CD4-positive, CD25-positive, alpha-beta regulatory T cell (primary cell): ENCODE measurements around the gene ZBTB33. TPM values are rescaled to one million over a fixed set of nuclear protein-coding genes. Genes with fewer than 3 reads are reported as not detected.

Experiments used
- ATAC-seq, 2 donors: fragments of 150-1000 bp; cut with Tn5 transposase; one replicate each; pipeline ENCODE4 v1.10.0; 2021; ENCODE audit warnings: low read depth in 2 of 2, moderate number of reproducible peaks in 2 of 2, moderate library complexity in 1 of 2
- DNase-seq, 3 donors: peaks; one replicate each; pipeline versions ENCODE4 v3.0.0 to v3.0.0-alpha.2; 2012 to 2022; ENCODE audit warnings: mixed read lengths in 1 of 3
- H3K27ac ChIP-seq: one replicate; pipeline ENCODE4 v1.7.0; 2013; ENCODE audit warnings: mild to moderate bottlenecking, low read length; ENCODE audit not compliant: insufficient read depth, poor library complexity, severe bottlenecking
- H3K27me3 ChIP-seq: one replicate; pipeline ENCODE4 v1.7.0; 2013; ENCODE audit warnings: low read length; ENCODE audit not compliant: control insufficient read depth, insufficient read depth
- H3K36me3 ChIP-seq: one replicate; pipeline ENCODE4 v1.7.0; 2013; ENCODE audit warnings: mild to moderate bottlenecking, low read length, moderate library complexity; ENCODE audit not compliant: control insufficient read depth, insufficient read depth
- H3K4me1 ChIP-seq: 2 replicates; pipeline ENCODE4 v1.7.0; 2013; ENCODE audit warnings: mild to moderate bottlenecking, low read length; ENCODE audit not compliant: insufficient read depth, control insufficient read depth, poor library complexity, severe bottlenecking
- H3K4me3 ChIP-seq: one replicate; pipeline ENCODE4 v1.7.0; 2013; ENCODE audit warnings: low read depth, mild to moderate bottlenecking, low read length, moderate library complexity
- H3K9me3 ChIP-seq, 2 experiments: 1 replicate in 1 of 2; 2 replicates in 1 of 2; pipeline ENCODE4 v1.7.0; 2013; ENCODE audit warnings: low read length in 2 of 2, mild to moderate bottlenecking in 1 of 2, moderate library complexity in 1 of 2; ENCODE audit not compliant: control insufficient read depth in 2 of 2
- H3K27ac Mint-ChIP-seq, 3 donors: one replicate each; pipeline ENCODE4 v1.8.0; 2020 to 2022; ENCODE audit warnings: mild to moderate bottlenecking in 3 of 3, mixed read lengths in 3 of 3, moderate library complexity in 2 of 3
- H3K27me3 Mint-ChIP-seq: one replicate; pipeline ENCODE4 v1.8.0; 2022; ENCODE audit warnings: mild to moderate bottlenecking, mixed read lengths
- H3K36me3 Mint-ChIP-seq: one replicate; pipeline ENCODE4 v1.8.0; 2020; ENCODE audit warnings: mixed read lengths
- H3K4me1 Mint-ChIP-seq, 4 donors: one replicate each; pipeline ENCODE4 v1.8.0; 2020 to 2022; ENCODE audit warnings: mixed read lengths in 4 of 4, mild to moderate bottlenecking in 1 of 4
- H3K4me3 Mint-ChIP-seq, 4 donors: one replicate each; pipeline ENCODE4 v1.8.0; 2020 to 2022; ENCODE audit warnings: mild to moderate bottlenecking in 4 of 4, mixed read lengths in 4 of 4, moderate library complexity in 3 of 4
- H3K9me3 Mint-ChIP-seq, 7 donors: one replicate each; pipeline ENCODE4 v1.8.0; 2020 to 2022; ENCODE audit warnings: mixed read lengths in 7 of 7, mild to moderate bottlenecking in 3 of 7, moderate library complexity in 2 of 7
- polyA plus RNA-seq, 4 donors: library from polyadenylated mRNA; unstranded; fragments of 300-500 nt; fragmentation: Illumina TruSeq; gene quantifications; one replicate each; pipeline ENCODE4 v1.2.3, GENCODE V29; 2021
- total RNA-seq: library from RNA; stranded (reverse); gene quantifications from one replicate; pipeline ENCODE4 v1.2.3, GENCODE V29; 2022

ZBTB33 gene
- total and polyA plus RNA-seq, 5 donors from 2014 or later, result 10.5 to 24.5 (median 16.3) TPM

DNA sequence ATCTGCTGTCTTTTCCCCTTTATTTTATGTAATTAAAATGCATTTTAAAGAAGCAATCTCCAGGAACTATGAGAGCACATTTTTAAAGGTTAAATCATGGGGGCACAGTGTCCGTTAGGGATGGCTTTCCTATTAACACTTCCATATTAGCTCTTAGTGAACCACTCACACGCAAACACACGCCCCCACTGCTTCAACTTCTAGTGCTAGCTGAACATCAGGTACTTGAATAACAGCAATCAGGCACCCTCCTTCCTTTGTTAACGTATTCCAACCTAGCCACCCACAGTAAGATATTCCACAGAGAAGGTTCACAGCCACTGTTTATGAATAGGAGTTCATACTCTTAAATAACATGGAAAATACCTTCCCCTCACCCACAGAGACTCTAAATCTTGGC lies 51.3 kb downstream of the ZBTB33 start:
- Mint-ChIP-seq H3K27ac (peak overlapping the region in 2 of 3 donors; percentile 32 to 37), H3K27me3 (peaks cover 5% of the 10 kb centered on the region), H3K36me3 (no peaks in the 10 kb centered on the region), H3K9me3 (peaks cover 0 to 2% (median 0%) of the 10 kb centered on the region in 7 donors), H3K4me1 (peaks cover 0 to 13% (median 9%) of the 10 kb centered on the region in 4 donors), H3K4me3 (peak overlapping the region in 1 of 4 donors; percentile 2)
- Histone ChIP-seq H3K4me3 (no peak overlapping the region), H3K27ac (no peak overlapping the region), H3K27me3 (no peaks in the 10 kb centered on the region), H3K36me3 (no peaks in the 10 kb centered on the region), H3K4me1 (peaks cover 15% of the 10 kb centered on the region), H3K9me3 (no peaks in the 10 kb centered on the region)
- ATAC-seq, result no peak
- peak in 1 of 3 donors; percentile 4 for DNase-seq

DNA sequence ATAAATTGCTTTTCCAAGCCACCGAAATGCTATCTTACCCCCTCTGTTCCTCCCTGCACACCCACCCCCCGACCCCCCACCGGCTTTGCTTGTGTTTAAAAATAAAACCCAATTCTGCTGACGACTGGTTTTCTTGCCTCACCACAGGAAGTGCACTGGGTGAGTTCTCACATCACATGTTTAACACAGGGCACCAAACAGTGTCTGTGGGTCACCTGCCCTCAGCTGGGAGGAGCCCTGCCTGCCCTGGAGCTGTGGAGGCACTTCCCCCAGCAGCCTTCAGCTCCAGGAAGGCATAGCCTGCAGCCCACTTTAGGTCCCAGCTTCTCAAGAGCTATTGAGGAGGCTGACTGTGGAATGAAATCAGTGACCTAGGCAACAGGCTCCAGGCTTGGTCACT lies 51.8 kb downstream of the ZBTB33 start:
- Mint-ChIP-seq H3K27me3 (peaks cover 10% of the 10 kb centered on the region), H3K4me1 (peaks cover 0 to 13% (median 9%) of the 10 kb centered on the region in 4 donors), H3K36me3 (no peaks in the 10 kb centered on the region), H3K27ac (peak overlapping the region in 1 of 3 donors; percentile 37), H3K4me3 (peak overlapping the region in 2 of 4 donors; percentile 2 to 51), H3K9me3 (peaks cover 0 to 2% (median 0%) of the 10 kb centered on the region in 7 donors)
- Histone ChIP-seq H3K9me3 (no peaks in the 10 kb centered on the region), H3K27ac (no peak overlapping the region), H3K36me3 (no peaks in the 10 kb centered on the region), H3K4me3 (no peak overlapping the region), H3K4me1 (peaks cover 15% of the 10 kb centered on the region), H3K27me3 (no peaks in the 10 kb centered on the region)
- peak in 2 of 3 donors; percentile 21 to 81 for DNase-seq
- ATAC-seq, result peak; percentile 86 to 100

DNA sequence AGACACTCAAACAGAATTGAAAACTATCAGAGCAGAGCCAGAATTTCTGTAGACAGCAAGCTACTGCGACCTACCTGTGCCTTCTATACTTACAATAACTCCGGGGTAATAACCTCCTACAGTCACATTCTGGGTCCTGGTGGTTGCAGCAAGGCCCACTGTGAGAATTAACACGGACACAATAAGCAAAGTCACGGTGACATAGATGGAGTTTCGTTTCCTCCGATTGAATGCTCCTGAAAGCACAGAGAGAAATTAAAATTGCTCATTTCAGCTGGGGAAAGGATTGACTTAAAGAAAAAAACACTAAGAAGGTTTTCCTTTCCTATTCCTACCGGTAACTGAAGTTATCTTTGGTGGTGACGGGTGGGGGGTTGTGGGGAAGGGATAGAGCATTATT lies 53.6 kb downstream of the ZBTB33 start:
- Histone ChIP-seq H3K9me3 (no peaks in the 10 kb centered on the region), H3K4me1 (peaks cover 19% of the 10 kb centered on the region), H3K4me3 (no peak overlapping the region), H3K36me3 (no peaks in the 10 kb centered on the region), H3K27me3 (peaks cover 3% of the 10 kb centered on the region), H3K27ac (no peak overlapping the region)
- ATAC-seq (no peak), DNase-seq (no peak)
- peaks cover 0 to 17% (median 10%) of the 10 kb centered on the region in 4 donors for H3K4me1 Mint-ChIP-seq
- H3K27ac Mint-ChIP-seq, result no peak overlapping the region
- no peaks in the 10 kb centered on the region for H3K36me3 Mint-ChIP-seq
- H3K4me3 Mint-ChIP-seq, result no peak overlapping the region
- peaks cover 0 to 2% (median 0%) of the 10 kb centered on the region in 7 donors for H3K9me3 Mint-ChIP-seq
- H3K27me3 Mint-ChIP-seq, result peaks cover 28% of the 10 kb centered on the region

DNA sequence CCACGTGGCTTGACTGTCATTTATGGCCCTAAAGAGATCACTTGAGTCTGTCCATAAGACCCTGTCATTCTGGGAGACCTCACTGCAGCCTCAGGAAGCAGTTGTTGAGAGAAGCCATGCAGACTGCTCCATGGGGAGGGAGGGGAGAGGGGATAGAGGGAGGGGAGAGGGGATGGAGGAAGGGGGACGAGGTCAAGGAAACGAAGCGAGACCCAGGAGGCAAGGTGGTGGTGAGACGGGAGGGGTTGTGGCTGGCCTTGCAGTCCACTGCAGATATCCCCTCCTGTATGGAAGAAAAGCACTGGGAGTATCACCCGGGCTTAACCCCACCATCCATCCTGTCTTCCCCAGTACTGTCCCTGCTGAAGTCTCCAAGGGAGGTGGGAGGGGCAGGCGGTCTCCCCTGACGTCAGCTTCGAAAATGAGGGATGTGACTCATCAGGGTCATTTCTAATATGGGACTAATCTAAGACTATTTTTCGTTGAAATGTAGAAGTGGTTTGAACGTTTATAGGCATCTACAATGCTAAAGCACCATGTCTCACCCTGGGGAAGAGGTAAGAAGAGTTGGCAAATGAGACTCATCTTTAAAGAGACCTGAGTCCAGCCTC lies 55.0 kb downstream of the ZBTB33 start:
- H3K9me3 Mint-ChIP-seq, result peaks cover 0 to 2% (median 0%) of the 10 kb centered on the region in 7 donors
- no peaks in the 10 kb centered on the region for H3K36me3 ChIP-seq
- H3K4me1 ChIP-seq, result peaks cover 28% of the 10 kb centered on the region
- ATAC-seq (no peak), DNase-seq (no peak)
- peaks cover 42% of the 10 kb centered on the region for H3K27me3 Mint-ChIP-seq
- H3K4me3 Mint-ChIP-seq, result no peak overlapping the region
- H3K27me3 ChIP-seq, result peaks cover 3% of the 10 kb centered on the region
- H3K27ac Mint-ChIP-seq, result no peak overlapping the region
- H3K4me1 Mint-ChIP-seq, result peaks cover 0 to 30% (median 16%) of the 10 kb centered on the region in 4 donors
- H3K9me3 ChIP-seq, result no peaks in the 10 kb centered on the region
- no peaks in the 10 kb centered on the region for H3K36me3 Mint-ChIP-seq
- H3K4me3 ChIP-seq, result no peak overlapping the region
- no peak overlapping the region for H3K27ac ChIP-seq

DNA sequence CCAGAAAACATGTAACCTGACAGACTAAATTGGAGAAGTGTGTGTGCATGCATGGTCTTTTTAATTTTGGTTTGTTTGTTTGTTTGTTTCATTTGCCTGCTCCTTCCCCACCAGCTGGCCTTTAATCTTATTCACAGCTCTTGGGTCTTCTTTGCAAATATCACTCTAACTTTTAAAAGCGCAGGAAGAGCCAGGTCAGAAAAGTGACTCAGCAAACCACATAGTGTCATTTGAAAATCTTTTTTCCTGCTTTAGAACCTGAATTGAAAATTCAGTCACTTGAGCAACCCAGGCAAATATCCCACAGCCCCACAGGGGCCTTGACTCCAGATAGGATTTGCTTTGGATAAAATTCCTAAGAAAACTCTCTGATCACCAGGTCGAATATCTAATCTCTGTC lies 56.0 kb downstream of the ZBTB33 start:
- Histone ChIP-seq H3K4me3 (no peak overlapping the region), H3K27ac (no peak overlapping the region), H3K4me1 (peaks cover 33% of the 10 kb centered on the region), H3K27me3 (peaks cover 3% of the 10 kb centered on the region), H3K9me3 (no peaks in the 10 kb centered on the region), H3K36me3 (no peaks in the 10 kb centered on the region)
- Mint-ChIP-seq H3K4me1 (peaks cover 0 to 36% (median 16%) of the 10 kb centered on the region in 4 donors), H3K27ac (no peak overlapping the region), H3K27me3 (peaks cover 49% of the 10 kb centered on the region), H3K4me3 (peak overlapping the region in 1 of 4 donors; percentile 15), H3K36me3 (no peaks in the 10 kb centered on the region), H3K9me3 (peaks cover 0 to 2% (median 0%) of the 10 kb centered on the region in 7 donors)
- no peak for ATAC-seq
- DNase-seq, result no peak

Other genes starting within 250 kb of the ZBTB33 start
- gene RHOXF2B, start 173.1 kb upstream of the ZBTB33 start, total RNA-seq, result not detected
- gene RHOXF2B, start 173.1 kb upstream of the ZBTB33 start, polyA plus RNA-seq, result under 1 TPM in 1 of 4 donors, not detected in 3; 0.10 TPM
- gene RHOXF1, start 134.9 kb upstream of the ZBTB33 start, total RNA-seq, result 4.7 TPM
- gene RHOXF1, start 134.9 kb upstream of the ZBTB33 start, polyA plus RNA-seq, result 1 to 10 TPM in 3 of 4 donors, not detected in 1; 1.8 to 2.8 (median 2.7) TPM
- gene RHOXF2, start 92.2 kb upstream of the ZBTB33 start, total RNA-seq, result not detected
- gene RHOXF2, start 92.2 kb upstream of the ZBTB33 start, polyA plus RNA-seq, result under 1 TPM in 1 of 4 donors, not detected in 3; 0.06 TPM
- gene TMEM255A, start 60.6 kb downstream of the ZBTB33 start, total RNA-seq, result not detected
- gene TMEM255A, start 60.6 kb downstream of the ZBTB33 start, polyA plus RNA-seq, result under 1 TPM in 1 of 4 donors, not detected in 3; 0.07 TPM
- not detected for gene ATP1B4, start 111.3 kb downstream of the ZBTB33 start, total RNA-seq
- gene ATP1B4, start 111.3 kb downstream of the ZBTB33 start, polyA plus RNA-seq, result not detected
- 27.1 TPM for gene LAMP2, start 218.5 kb downstream of the ZBTB33 start, total RNA-seq
- 100 to 1,000 TPM in 3 of 4 donors, 10 to 100 TPM in 1; 92.2 to 128 (median 117) TPM for gene LAMP2, start 218.5 kb downstream of the ZBTB33 start, polyA plus RNA-seq